K562 (cell line): ENCODE results near the gene GUK1. TPM values are rescaled to one million over a fixed set of nuclear protein-coding genes. Genes with fewer than 3 reads are reported as not detected.
A peak's percentile ranks its signal among the peaks of the same experiment; 100 is the strongest.

ENCODE experiments used
- BCLAF1 ChIP-seq, 2 experiments: fragments of 450-650 bp in 1 of 2; IDR thresholded peaks; 2 replicates each; pipeline ENCODE4 v1.6.1; 2011 to 2017; ENCODE audit warnings: low read depth in 2 of 2, antibody characterized with exemption in 1 of 2, borderline replicate concordance in 1 of 2, low read length in 1 of 2, mild to moderate bottlenecking in 1 of 2, mixed read lengths in 1 of 2; ENCODE audit not compliant: control insufficient read depth in 1 of 2
- BRF2 ChIP-seq: IDR thresholded peaks from 3 replicates; pipeline ENCODE4 v1.6.1; 2011; ENCODE audit warnings: borderline replicate concordance, mild to moderate bottlenecking; ENCODE audit not compliant: insufficient read length, insufficient read depth
- CBFB ChIP-seq: sonication (generic); formaldehyde crosslinking; IDR thresholded peaks from 2 replicates; pipeline ENCODE4 v1.4.0; 2020; ENCODE audit warnings: mild to moderate bottlenecking, missing genetic modification reagents
- CEBPB ChIP-seq: fragments of 450-650 bp; IDR thresholded peaks from 2 replicates; pipeline ENCODE4 v1.6.1; 2016; ENCODE audit warnings: missing genetic modification characterization, missing compliant biosample characterization
- CXXC5 ChIP-seq: fragments of 250-450 bp; sonication (Bioruptor Pico); IDR thresholded peaks from 2 replicates; pipeline ENCODE4 v1.8.0; 2022; ENCODE audit warnings: inconsistent platforms, mild to moderate bottlenecking, moderate library complexity
- HBP1 ChIP-seq: fragments of 450-650 bp; formaldehyde crosslinking; IDR thresholded peaks from 2 replicates; pipeline ENCODE4 v1.4.0; 2022; ENCODE audit warnings: missing genetic modification characterization
- MCM3 ChIP-seq: fragments of 450-650 bp; IDR thresholded peaks from 2 replicates; pipeline ENCODE4 v1.6.1; 2016
- MEF2D ChIP-seq: conservative IDR thresholded peaks from 2 replicates; pipeline ENCODE4 v1.6.1; 2016; ENCODE audit warnings: low read depth, missing genetic modification characterization, missing compliant biosample characterization
- NBN ChIP-seq: fragments of 450-650 bp; IDR thresholded peaks from 2 replicates; pipeline ENCODE4 v1.6.1; 2016; ENCODE audit warnings: low read depth, mild to moderate bottlenecking
- OTX1 ChIP-seq: fragments of 450-650 bp; formaldehyde crosslinking; IDR thresholded peaks from 2 replicates; pipeline ENCODE4 v1.4.0; 2022; ENCODE audit warnings: mild to moderate bottlenecking
- PHB ChIP-seq: fragments of 250-450 bp; sonication (Bioruptor Pico); IDR thresholded peaks from 2 replicates; pipeline ENCODE4 v1.5.0; 2021
- RBM15 ChIP-seq: fragments of 200-400 bp; formaldehyde crosslinking; IDR thresholded peaks from 2 replicates; pipeline ENCODE4 v1.6.1; 2018; ENCODE audit warnings: mild to moderate bottlenecking, low read length, moderate library complexity; ENCODE audit not compliant: insufficient read depth
- SAP30 ChIP-seq: fragments of 200-600 bp; sonication (generic); IDR thresholded peaks from 2 replicates; pipeline ENCODE4 v1.6.1; 2012; ENCODE audit warnings: borderline replicate concordance, low read depth, mild to moderate bottlenecking, moderate library complexity, low read length, control low read depth, inconsistent platforms; ENCODE audit not compliant: insufficient read depth, poor library complexity, severe bottlenecking
- SMAD3 ChIP-seq: fragments of 450-650 bp; formaldehyde crosslinking; conservative IDR thresholded peaks from 2 replicates; pipeline ENCODE4 v1.4.0; 2020; ENCODE audit warnings: mild to moderate bottlenecking
- TGIF2 ChIP-seq: sonication (generic); formaldehyde crosslinking; IDR thresholded peaks from 2 replicates; pipeline ENCODE4 v1.8.1; 2022; ENCODE audit warnings: mild to moderate bottlenecking, missing genetic modification reagents, moderate library complexity
- ZC3H4 ChIP-seq: sonication (generic); formaldehyde crosslinking; IDR thresholded peaks from 2 replicates; pipeline ENCODE4 v1.9.0; 2021; ENCODE audit warnings: missing genetic modification reagents, borderline replicate concordance
- ZNF445 ChIP-seq: fragments of 250-450 bp; sonication (Bioruptor Pico); IDR thresholded peaks from 2 replicates; pipeline ENCODE4 v1.4.0; 2020; ENCODE audit warnings: low read depth, mild to moderate bottlenecking, moderate library complexity
- ZNF561 ChIP-seq: fragments of 450-650 bp; formaldehyde crosslinking; conservative IDR thresholded peaks from 2 replicates; pipeline ENCODE4 v1.4.0; 2020; ENCODE audit warnings: mild to moderate bottlenecking, moderate library complexity
- ZNF717 ChIP-seq: fragments of 250-450 bp; sonication (Bioruptor Pico); IDR thresholded peaks from 2 replicates; pipeline ENCODE4 v1.5.0; 2021
- polyA plus RNA-seq, 8 experiments: library from polyadenylated mRNA; depleted of rRNA in 4 of 8; stranded (reverse) in 5 of 8; unstranded in 3 of 8; fragments of >200 nt; fragmentation: Nextera tagmentation in 2 of 8; fragmentation: Illumina TruSeq in 1 of 8; extraction: Ambion mirVana in 2 of 8; extraction: Trizol in 1 of 8; gene quantifications; 2 replicates each; pipeline versions ENCODE4 v1.2.1 to v1.2.3, GENCODE V29; 2011 to 2014; ENCODE audit warnings: inconsistent platforms in 1 of 8, missing spikeins in 1 of 8
- total RNA-seq, 7 experiments: library from RNA; depleted of rRNA in 6 of 7; stranded (reverse); fragments of >200 nt in 6 of 7; fragmentation: Illumina TruSeq in 2 of 7; extraction: Trizol in 2 of 7; gene quantifications; 2 replicates each; pipeline versions ENCODE4 v1.2.1 to v1.2.3, GENCODE V29; 2011 to 2021; ENCODE audit warnings: low replicate concordance in 1 of 7
- TF ChIP-seq, protein P1 (sequence below), 3 experiments: IDR thresholded peaks in 2 of 3; conservative IDR thresholded peaks in 1 of 3; 2 replicates each; pipeline ENCODE4 v1.5.1; 2011 to 2012; ENCODE audit warnings: low read length in 3 of 3, mild to moderate bottlenecking in 3 of 3, control low read depth in 2 of 3, improper control_type of control experiment in 1 of 3, inconsistent platforms in 1 of 3, low read depth in 1 of 3, mixed read lengths in 1 of 3, moderate library complexity in 1 of 3; ENCODE audit not compliant: insufficient read depth in 2 of 3

GUK1 gene
- total and polyA plus RNA-seq, 9 of the 15 experiments (the other 6 are each of a cell fraction or from before 2014, with no cell fraction given): 7.0 to 331 (median 132) TPM

DNA sequence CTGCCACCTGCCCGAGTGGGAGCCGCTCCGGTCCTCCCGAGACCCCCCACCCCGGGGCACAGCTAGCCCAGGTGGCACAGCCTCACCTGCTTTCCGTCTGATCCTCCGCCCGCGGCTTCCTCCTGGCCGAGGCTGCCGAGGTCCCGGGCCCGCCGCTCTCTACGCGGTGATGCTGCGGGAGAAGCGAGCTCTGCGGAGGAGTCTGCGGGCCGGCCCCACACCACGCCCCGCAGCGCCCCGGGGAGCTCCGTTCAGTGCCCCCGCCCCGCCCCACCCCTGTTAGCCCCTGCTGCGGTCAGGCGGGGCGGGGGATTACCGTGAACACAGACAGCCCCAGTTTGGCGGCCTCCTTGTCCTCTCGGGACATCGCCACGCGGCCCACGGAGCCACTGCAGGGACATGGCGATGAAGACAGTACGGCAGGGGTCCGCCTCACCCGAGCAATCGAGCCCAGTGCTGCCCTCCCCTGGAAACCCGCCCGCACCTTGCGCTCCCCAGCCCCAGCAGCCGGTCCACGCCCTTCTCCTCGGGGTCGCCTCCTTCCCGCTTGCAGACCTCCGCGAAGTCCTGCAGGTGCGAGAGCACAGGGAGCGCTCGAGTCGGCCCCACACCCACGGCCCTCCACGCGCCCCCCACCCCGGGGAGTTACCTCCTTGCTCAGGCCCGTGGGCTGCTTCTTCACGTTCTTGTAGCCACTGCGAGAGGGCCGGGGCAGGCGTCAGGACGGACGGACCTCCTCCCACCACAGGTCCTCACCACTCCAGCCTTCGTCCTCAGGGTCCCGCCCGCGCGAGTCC is 37.9 kb upstream of the GUK1 start (continued):
- TF ChIP-seq CBFB (CRISPR knock-in tag) (0 out of 2 replicates have a peak, but pooled peaks have one; percentile 54), TGIF2 (peak; percentile 7; the same call in 1 of the 2 replicates), SMAD3 (CRISPR knock-in tag) (0 out of 2 replicates have a peak, but pooled peaks have one; percentile 31), CXXC5 (CRISPR knock-in tag) (peak; percentile 44), HBP1 (CRISPR knock-in tag) (0 out of 2 replicates have a peak, but pooled peaks have one; percentile 57), BRF2 (no peak), OTX1 (CRISPR knock-in tag) (peak; percentile 49; the same call in 1 of the 2 replicates), ZC3H4 (CRISPR knock-in tag) (no peak), RBM15 (no peak), NBN (0 out of 2 replicates have a peak, but pooled peaks have one; percentile 21), ZNF445 (CRISPR knock-in tag) (no peak), ZNF717 (CRISPR knock-in tag) (0 out of 2 replicates have a peak, but pooled peaks have one; percentile 44), MCM3 (no peak), CEBPB (tag) (no peak), ZNF561 (no peak), PHB (no peak), MEF2D (tag) (no peak), SAP30 (peak; percentile 25), BCLAF1 (IDR thresholded peaks at IDR 0.05; ENCODE audit: borderline replicate concordance in 1 of 2, control insufficient read depth in 1 of 2, low read depth in 2 of 2, low read length in 1 of 2) (no peak)
- TF ChIP-seq, protein P1, sequence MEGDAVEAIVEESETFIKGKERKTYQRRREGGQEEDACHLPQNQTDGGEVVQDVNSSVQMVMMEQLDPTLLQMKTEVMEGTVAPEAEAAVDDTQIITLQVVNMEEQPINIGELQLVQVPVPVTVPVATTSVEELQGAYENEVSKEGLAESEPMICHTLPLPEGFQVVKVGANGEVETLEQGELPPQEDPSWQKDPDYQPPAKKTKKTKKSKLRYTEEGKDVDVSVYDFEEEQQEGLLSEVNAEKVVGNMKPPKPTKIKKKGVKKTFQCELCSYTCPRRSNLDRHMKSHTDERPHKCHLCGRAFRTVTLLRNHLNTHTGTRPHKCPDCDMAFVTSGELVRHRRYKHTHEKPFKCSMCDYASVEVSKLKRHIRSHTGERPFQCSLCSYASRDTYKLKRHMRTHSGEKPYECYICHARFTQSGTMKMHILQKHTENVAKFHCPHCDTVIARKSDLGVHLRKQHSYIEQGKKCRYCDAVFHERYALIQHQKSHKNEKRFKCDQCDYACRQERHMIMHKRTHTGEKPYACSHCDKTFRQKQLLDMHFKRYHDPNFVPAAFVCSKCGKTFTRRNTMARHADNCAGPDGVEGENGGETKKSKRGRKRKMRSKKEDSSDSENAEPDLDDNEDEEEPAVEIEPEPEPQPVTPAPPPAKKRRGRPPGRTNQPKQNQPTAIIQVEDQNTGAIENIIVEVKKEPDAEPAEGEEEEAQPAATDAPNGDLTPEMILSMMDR (IDR thresholded peaks at IDR 0.05 in 2 of 3, conservative IDR thresholded peaks at IDR 0.05 in 1 of 3; ENCODE audit: insufficient read depth in 2 of 3, low read depth in 1 of 3, low read length in 3 of 3): peak; percentile 54 to 74 (median 56)
